NCI-H1930 (cell line): Measurements from ENCODE around the gene SYCP2L.

ENCODE experiments used
- DNase-seq, 2 experiments: peaks; one replicate each; lab custom pipeline; 2025; lab: John Stamatoyannopoulos, UW

Gene SYCP2L

DNA sequence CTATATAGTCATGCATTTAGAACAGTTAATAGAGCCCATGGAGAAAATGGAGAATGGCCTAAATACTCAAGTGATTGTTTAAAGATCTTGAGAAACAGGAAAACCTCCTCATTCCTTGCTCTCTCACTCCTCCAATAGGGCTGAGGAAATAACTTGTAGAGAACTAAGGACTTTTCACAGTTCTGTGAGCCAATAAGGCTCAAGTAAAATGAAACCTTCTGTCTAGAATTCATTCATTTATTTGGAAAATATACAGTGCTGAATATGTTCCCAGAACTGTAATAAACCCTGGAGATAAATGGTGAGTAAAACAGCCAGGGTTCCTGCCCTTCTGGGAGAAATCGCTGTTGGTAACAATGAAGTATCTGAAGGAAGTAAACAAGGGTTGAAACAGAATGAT is 122.0 kb downstream of the SYCP2L start:
- DNase-seq: no peak

DNA sequence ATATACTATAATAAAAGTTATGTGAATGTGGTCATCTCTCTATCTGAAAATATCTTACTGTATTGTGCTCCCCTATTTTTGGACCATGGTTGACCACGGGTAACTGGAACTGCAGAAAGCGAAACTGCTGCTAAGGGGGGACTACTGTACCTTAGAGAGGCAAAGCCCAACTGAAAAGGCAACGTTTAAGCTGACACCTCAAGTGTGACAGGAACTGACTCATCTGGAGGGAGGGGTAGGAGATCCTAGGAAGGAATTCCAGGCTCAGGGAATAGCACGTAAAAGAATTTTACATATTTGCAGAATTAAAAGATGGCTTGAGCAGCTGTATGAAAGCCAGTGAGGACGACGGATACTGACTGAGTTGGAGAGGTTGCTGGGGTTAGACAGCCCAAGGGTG is 122.5 kb downstream of the SYCP2L start:
- no peak for DNase-seq

DNA sequence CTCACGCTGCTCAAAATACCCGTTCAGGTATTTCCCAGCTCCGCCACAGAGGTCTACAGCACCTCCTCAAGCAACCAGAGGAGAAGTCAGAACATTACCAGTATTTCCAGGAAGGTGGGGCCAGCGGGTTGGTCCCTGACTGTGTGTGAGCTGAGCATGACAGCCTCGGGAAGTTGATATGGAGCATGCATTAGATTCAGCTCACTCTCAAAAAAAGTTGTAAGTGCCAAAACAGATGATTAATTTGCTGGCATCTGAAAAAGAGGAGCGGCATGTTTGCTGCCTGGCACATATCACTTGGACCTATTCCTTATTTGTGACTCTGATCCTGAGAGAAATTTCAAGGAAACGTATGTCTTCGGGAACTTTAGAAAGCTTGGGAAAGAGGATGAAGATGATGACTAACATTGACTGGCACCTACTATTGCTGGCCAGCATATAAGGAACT is 125.0 kb downstream of the SYCP2L start:
- DNase-seq: no peak

DNA sequence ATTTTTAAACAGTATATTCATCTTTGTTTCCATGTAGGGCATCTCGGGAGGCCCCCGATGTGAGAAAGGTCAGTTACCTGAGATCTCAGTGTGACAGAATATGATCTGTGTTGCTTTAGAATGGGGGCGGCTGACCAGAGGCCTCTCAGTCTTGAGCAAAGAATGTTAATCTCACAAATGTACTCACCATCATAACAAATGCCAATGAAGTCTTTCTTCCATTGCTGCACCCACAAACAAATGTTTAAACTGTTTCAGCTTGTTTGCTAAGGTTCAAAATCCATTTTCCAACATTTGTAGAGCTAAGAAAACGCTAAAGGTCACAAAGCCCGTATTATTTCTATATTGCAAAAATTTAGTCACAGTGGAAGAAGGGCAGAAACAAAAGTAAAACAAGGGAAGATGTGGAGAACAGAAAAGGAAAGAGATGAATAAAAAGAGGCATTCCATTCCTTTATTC is 125.5 kb downstream of the SYCP2L start:
- DNase-seq: no peak

DNA sequence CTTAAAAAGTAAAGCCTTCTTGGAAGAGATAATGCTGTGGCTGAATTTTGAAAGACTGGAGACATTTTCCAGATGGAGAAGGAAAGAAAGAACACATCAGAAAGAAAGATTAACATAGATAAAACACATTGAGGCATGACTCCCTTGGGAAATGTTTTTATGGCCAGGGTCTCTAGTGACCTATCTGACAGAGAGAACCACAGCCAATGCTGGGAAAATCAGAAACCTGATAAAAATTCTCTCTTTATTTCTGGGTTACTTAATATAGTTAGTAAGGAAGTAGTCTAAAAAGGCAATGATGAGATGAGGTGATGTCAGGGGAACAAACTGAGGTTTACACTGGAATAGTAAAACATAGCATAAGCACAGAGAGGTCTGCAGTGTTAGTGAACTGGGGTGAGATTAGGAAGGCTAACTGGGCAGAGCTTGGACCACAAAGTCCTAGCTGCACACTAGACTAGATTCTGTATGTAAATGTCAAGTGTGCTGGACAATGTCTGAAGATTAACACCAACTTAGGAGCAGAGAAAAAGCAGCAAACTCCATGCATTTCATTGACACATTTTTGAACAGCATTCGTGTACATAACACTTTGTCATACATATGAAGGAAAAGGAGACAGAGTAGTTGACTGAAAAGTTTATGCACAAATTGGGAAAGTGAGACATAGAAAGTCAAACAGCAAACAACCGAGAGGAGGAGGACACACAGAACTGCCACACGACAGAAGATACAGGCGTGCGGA is 126.3 kb downstream of the SYCP2L start:
- DNase-seq: no peak

DNA sequence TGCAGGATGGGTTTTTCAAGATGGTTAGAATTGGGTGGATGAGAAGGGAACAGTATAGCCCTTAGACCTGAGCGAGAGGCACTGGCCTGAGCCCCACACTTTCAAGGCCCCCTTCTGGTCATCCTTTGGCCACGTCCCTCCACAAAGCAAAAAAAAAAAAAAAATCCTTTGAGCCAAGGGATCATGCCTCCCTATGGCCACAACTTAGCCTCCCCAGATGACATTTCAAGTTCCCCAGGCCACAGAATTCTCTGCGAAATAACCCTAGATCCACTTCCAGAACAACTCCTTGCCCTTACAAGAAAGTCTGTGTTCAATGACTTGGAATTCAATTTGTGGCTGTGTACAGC is 126.8 kb downstream of the SYCP2L start:
- DNase-seq: no peak

DNA sequence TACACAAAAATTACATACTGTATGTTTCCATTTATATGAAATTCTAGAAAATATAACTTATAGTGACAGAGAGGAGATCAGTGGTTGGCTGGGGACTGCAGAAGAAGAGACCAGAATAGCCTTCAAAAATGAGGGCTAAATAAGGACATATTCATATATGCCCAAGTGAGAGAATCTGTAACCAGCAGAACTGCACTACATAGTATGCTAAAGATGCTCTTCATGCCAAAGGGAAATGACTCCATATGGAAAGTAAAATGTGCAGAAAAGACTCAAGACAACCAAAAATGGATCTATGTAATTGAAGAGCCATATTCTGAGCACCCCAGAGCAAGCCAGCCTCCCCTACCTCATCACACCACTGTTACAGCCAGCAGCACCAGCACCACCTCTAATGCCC is 128.2 kb downstream of the SYCP2L start:
- no peak for DNase-seq

DNA sequence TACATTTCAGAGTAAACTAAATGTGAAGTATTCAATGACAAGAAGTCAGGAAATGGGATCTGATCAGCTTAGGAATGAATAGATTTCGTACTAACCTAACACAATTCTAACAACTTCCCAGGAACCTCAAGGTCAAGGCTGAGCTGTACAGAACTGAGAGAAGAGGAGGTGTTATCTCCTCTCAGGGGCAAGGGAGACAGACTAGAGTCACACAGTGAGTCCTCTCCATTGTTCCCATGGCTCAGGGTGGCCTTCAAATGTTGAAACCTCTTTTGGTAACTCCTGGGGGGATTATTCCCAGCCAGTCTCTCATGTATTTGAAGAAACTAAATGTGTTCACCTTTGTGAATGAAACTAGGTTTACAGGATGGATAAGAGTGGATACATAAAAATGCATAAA is 129.6 kb downstream of the SYCP2L start:
- no peak for DNase-seq

DNA sequence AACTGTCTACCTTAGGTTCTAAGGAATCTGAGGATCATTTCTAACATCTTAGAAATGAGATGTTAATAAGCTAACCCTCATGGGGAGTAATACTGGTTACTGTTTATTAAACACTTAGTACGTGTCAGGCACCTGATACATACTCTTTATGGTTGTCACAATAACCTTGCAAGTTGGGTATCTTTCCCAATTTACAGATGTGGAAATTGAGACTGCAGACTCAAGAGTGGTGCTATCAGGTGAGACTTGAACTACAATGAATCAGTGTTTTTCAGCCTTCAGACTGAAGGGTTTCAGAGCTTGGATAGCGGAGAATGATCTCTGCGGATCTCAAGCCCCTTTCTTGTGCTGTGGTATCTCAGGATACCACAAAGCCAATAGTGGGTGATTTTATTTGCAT is 130.2 kb downstream of the SYCP2L start:
- DNase-seq: no peak

DNA sequence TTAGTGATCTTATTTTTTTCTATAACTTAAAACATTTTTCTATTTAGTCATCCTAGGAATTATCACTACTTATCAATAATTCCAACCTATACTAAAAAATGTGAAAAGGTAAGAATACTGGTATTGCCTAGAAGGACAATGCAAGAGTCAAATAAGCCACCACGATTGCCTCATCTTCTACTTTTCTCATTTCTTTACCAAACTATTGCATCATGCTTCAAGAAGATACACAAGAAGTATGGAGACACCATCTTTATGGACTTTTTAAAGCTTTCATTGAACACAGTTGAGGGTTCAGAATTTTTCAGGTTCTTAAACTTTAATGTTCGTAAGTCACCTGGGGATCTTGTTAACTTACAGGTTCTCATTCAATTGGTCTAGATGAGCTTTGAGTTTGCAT is 131.4 kb downstream of the SYCP2L start:
- DNase-seq: no peak

DNA sequence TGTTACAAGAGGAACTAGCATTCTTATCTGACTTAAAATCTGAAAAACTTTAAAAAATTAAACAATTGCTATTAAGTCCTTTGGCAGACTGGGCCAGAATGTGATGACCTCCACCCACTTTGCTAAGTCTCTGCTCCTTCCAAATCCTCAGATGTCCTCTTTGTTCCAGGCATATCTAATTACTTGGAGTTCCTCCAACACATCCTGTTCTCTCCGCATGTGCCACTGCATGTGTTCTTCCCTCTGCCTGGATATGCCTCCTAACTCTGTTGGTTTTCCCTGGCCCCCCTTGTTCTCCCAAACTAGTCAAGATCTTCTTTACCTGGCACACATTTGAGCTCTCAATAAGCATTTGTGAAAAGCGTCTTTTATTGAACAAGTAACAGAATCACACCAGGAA is 134.2 kb downstream of the SYCP2L start:
- DNase-seq: no peak

DNA sequence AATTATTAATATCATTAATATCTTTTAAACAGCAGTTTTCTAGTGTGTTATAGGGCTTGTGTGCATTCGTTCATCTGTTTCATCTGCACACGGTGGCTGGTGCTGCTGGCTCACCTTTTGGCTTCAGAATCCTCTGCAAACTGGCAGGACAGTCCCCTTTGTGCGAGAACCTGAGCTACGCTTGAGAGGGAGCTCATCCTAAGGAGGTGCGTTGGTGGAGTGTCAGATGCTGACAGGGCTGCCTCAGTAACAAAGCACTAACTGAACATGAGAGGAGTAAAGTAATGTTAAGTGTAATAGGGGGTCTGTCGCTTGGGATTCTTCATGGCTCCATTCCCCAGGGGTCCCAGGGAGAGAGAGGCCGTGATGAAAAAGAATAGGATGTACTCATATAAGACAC is 134.9 kb downstream of the SYCP2L start:
- no peak for DNase-seq

DNA sequence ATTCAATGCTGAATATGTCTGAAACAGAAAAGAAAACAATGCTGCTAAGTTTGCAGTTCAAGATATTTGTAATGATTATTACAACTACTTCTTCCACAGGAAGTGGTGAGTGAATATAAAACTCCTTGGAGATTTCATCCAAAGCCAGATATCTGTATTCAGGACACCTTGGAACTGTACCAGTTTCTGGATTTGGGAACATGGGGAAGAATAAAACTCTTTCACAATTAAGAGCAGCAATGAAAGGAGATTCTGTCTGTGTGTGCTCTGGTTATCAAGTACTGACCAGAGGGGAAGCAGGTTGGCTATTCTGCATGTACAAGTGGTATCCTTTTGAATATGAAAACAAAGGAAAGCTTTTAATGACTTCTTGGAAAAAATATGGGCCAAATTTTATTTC is 136.2 kb downstream of the SYCP2L start:
- DNase-seq: no peak
